Measurements from ENCODE around the gene CYB5RL. TPM values are rescaled to one million over a fixed set of nuclear protein-coding genes. Genes with fewer than 3 reads are reported as not detected.

The CYB5RL gene
- total RNA-seq, 1 donor from 2014 or later: 3.9 TPM

- no peaks in the 10 kb centered on the region for H3K9me3 Mint-ChIP-seq (ENCODE audit: unreplicated experiment)
- H3K79me2 ChIP-seq (ENCODE audit: insufficient read depth, low read length): no peaks in the 10 kb centered on the region
- H3K4me1 ChIP-seq (ENCODE audit: insufficient read depth, low read length): peaks cover 10% of the 10 kb centered on the region
- H3K4me2 ChIP-seq (ENCODE audit: low read length): no peak overlapping the region
- FAIRE-seq (no peak), DNase-seq (ENCODE audit: low read depth) (no peak)
- peaks cover 23% of the 10 kb centered on the region for H3K36me3 Mint-ChIP-seq (ENCODE audit: low read depth, unreplicated experiment)
- H3K27ac Mint-ChIP-seq (ENCODE audit: unreplicated experiment): peak overlapping the region; percentile 90
- H3K4me1 Mint-ChIP-seq (ENCODE audit: low read depth, unreplicated experiment): peaks cover 18% of the 10 kb centered on the region
- H2AFZ ChIP-seq (ENCODE audit: low read depth, low read length): no peak overlapping the region
- peaks cover 34% of the 10 kb centered on the region for H3K36me3 ChIP-seq (ENCODE audit: insufficient read depth, low read length)
- TF ChIP-seq CTCF (IDR thresholded peaks at IDR 0.05; ENCODE audit: insufficient read depth, low read depth, low read length) (no peak), EZH2 (IDR thresholded peaks at IDR 0.05; ENCODE audit: insufficient read depth, low read length) (no peak)
- H3K4me3 ChIP-seq (ENCODE audit: insufficient read depth, low read depth, low read length): no peak overlapping the region
- H3K27me3 ChIP-seq (ENCODE audit: insufficient read depth, low read length): no peaks in the 10 kb centered on the region
- peaks cover 24% of the 10 kb centered on the region for H4K20me1 ChIP-seq (ENCODE audit: insufficient read depth, low read length)
- no peak overlapping the region for H3K27ac ChIP-seq (ENCODE audit: low read depth, low read length)
- H3K27me3 Mint-ChIP-seq (ENCODE audit: low read depth, unreplicated experiment): no peaks in the 10 kb centered on the region
- no peaks in the 10 kb centered on the region for H3K9me3 ChIP-seq (ENCODE audit: insufficient read depth, low read depth, low read length)
- no peak overlapping the region for H3K9ac ChIP-seq (ENCODE audit: low read length)
- H3K4me3 Mint-ChIP-seq (ENCODE audit: unreplicated experiment): no peak overlapping the region
Observed at GRCh38 chr1:54219688-54220003, 19.8 kb upstream of the CYB5RL start.

- DNase-seq (ENCODE audit: low read depth) (no peak), FAIRE-seq (no peak)
- H3K36me3 Mint-ChIP-seq (ENCODE audit: low read depth, unreplicated experiment): peaks cover 18% of the 10 kb centered on the region
- Histone ChIP-seq H2AFZ (ENCODE audit: low read depth, low read length) (no peak overlapping the region), H4K20me1 (ENCODE audit: insufficient read depth, low read length) (peaks cover 24% of the 10 kb centered on the region), H3K4me2 (ENCODE audit: low read length) (no peak overlapping the region), H3K4me3 (ENCODE audit: insufficient read depth, low read depth, low read length) (no peak overlapping the region), H3K9ac (ENCODE audit: low read length) (no peak overlapping the region), H3K27me3 (ENCODE audit: insufficient read depth, low read length) (no peaks in the 10 kb centered on the region), H3K9me3 (ENCODE audit: insufficient read depth, low read depth, low read length) (no peaks in the 10 kb centered on the region), H3K79me2 (ENCODE audit: insufficient read depth, low read length) (no peaks in the 10 kb centered on the region), H3K36me3 (ENCODE audit: insufficient read depth, low read length) (peaks cover 40% of the 10 kb centered on the region), H3K4me1 (ENCODE audit: insufficient read depth, low read length) (peaks cover 10% of the 10 kb centered on the region), H3K27ac (ENCODE audit: low read depth, low read length) (no peak overlapping the region)
- no peak overlapping the region for H3K4me3 Mint-ChIP-seq (ENCODE audit: unreplicated experiment)
- H3K4me1 Mint-ChIP-seq (ENCODE audit: low read depth, unreplicated experiment): peaks cover 18% of the 10 kb centered on the region
- H3K27ac Mint-ChIP-seq (ENCODE audit: unreplicated experiment): no peak overlapping the region
- TF ChIP-seq CTCF (IDR thresholded peaks at IDR 0.05; ENCODE audit: insufficient read depth, low read depth, low read length) (no peak), EZH2 (IDR thresholded peaks at IDR 0.05; ENCODE audit: insufficient read depth, low read length) (no peak)
- no peaks in the 10 kb centered on the region for H3K27me3 Mint-ChIP-seq (ENCODE audit: low read depth, unreplicated experiment)
- no peaks in the 10 kb centered on the region for H3K9me3 Mint-ChIP-seq (ENCODE audit: unreplicated experiment)
Observed at GRCh38 chr1:54218883-54219687, 19.3 kb upstream of the CYB5RL start.

- DNase-seq (ENCODE audit: low read depth): no peak
- Histone ChIP-seq H3K4me1 (ENCODE audit: insufficient read depth, low read length) (peaks cover 10% of the 10 kb centered on the region), H3K4me3 (ENCODE audit: insufficient read depth, low read depth, low read length) (no peak overlapping the region), H3K9ac (ENCODE audit: low read length) (no peak overlapping the region), H3K79me2 (ENCODE audit: insufficient read depth, low read length) (no peaks in the 10 kb centered on the region), H4K20me1 (ENCODE audit: insufficient read depth, low read length) (peaks cover 32% of the 10 kb centered on the region), H3K27me3 (ENCODE audit: insufficient read depth, low read length) (no peaks in the 10 kb centered on the region), H3K36me3 (ENCODE audit: insufficient read depth, low read length) (peaks cover 71% of the 10 kb centered on the region), H3K4me2 (ENCODE audit: low read length) (no peak overlapping the region), H3K9me3 (ENCODE audit: insufficient read depth, low read depth, low read length) (no peaks in the 10 kb centered on the region), H3K27ac (ENCODE audit: low read depth, low read length) (no peak overlapping the region), H2AFZ (ENCODE audit: low read depth, low read length) (no peak overlapping the region)
- no peak for FAIRE-seq
- no peak overlapping the region for H3K27ac Mint-ChIP-seq (ENCODE audit: unreplicated experiment)
- no peaks in the 10 kb centered on the region for H3K27me3 Mint-ChIP-seq (ENCODE audit: low read depth, unreplicated experiment)
- no peaks in the 10 kb centered on the region for H3K9me3 Mint-ChIP-seq (ENCODE audit: unreplicated experiment)
- H3K4me1 Mint-ChIP-seq (ENCODE audit: low read depth, unreplicated experiment): peaks cover 12% of the 10 kb centered on the region
- peaks cover 28% of the 10 kb centered on the region for H3K36me3 Mint-ChIP-seq (ENCODE audit: low read depth, unreplicated experiment)
- TF ChIP-seq EZH2 (IDR thresholded peaks at IDR 0.05; ENCODE audit: insufficient read depth, low read length) (no peak), CTCF (IDR thresholded peaks at IDR 0.05; ENCODE audit: insufficient read depth, low read depth, low read length) (no peak)
- H3K4me3 Mint-ChIP-seq (ENCODE audit: unreplicated experiment): no peak overlapping the region
Observed at GRCh38 chr1:54215523-54215922, 15.7 kb upstream of the CYB5RL start.

Data from astrocyte (in vitro differentiated cells and primary cell).